ENCODE results near the gene ZBTB12. TPM values are rescaled to one million over a fixed set of nuclear protein-coding genes. Genes with fewer than 3 reads are reported as not detected.

ZBTB12 gene
- total and polyA plus RNA-seq, 2 of the 8 experiments (the other 6 are each of a cell fraction or from before 2014, with no cell fraction given): 20.7 to 40.8 TPM

DNA sequence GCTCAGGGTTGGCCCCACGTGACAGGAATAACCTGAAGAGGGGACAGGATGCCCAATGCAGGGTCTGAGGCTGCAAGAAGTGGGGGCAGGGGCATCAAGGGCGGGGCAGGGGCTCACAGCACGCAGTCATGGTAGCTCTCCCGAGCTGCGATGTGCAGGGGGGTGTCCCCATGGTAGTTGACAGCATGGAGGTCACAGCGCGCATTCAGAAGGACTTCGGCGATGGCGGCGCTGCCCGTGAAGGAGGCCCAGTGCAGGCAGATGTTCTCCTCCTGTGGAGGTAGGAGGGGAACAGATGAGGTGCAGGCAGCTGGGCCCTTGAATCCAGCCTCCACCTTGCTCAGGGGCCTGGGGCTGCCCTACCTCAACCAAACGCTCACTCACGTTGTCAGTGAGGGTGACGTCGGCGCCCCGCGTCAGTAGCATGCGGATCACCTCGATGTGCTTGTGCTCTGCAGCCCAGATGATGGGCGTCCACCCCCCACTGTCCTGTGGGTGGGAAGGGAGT lies 17.3 kb downstream of the ZBTB12 start (continued):
- TF ChIP-seq KDM1A (IDR thresholded peaks at IDR 0.05; ENCODE audit: borderline replicate concordance, low read length): no peak
